Measurements from ENCODE around the gene SLC25A33.

DNA sequence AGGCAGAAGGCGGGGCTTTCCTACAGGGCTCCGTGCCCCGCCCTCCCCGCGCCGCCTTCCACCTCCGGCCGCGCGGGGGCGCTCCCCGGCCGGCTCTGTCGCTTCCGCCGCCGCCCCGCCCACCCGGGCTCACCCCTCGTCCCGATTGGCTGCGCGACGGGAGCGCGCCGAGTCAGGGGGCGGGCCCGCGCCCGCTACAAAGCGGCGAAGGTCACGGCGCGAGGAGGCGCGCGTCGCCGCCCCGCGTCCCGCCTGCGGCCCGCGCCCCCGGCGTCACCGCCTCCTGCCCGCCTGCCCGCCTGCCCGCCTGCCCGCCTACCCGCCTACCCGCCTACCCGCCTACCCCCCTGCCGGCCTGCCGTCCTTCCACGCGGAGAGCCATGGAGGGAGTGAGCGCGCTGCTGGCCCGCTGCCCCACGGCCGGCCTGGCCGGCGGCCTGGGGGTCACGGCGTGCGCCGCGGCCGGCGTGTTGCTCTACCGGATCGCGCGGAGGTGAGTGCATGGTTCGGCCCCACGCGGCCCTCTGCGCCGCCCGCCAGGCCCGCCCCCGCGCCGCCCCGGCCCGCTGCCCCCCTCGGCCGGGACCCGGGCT, 49.4 kb downstream of the SLC25A33 start, which contains the start of gene TMEM201:
- TF ChIP-seq, protein P1, sequence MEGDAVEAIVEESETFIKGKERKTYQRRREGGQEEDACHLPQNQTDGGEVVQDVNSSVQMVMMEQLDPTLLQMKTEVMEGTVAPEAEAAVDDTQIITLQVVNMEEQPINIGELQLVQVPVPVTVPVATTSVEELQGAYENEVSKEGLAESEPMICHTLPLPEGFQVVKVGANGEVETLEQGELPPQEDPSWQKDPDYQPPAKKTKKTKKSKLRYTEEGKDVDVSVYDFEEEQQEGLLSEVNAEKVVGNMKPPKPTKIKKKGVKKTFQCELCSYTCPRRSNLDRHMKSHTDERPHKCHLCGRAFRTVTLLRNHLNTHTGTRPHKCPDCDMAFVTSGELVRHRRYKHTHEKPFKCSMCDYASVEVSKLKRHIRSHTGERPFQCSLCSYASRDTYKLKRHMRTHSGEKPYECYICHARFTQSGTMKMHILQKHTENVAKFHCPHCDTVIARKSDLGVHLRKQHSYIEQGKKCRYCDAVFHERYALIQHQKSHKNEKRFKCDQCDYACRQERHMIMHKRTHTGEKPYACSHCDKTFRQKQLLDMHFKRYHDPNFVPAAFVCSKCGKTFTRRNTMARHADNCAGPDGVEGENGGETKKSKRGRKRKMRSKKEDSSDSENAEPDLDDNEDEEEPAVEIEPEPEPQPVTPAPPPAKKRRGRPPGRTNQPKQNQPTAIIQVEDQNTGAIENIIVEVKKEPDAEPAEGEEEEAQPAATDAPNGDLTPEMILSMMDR (conservative IDR thresholded peaks at IDR 0.05; ENCODE audit: low read depth, low read length) = peak; percentile 65
- TF ChIP-seq EZH2 (IDR thresholded peaks at IDR 0.05; ENCODE audit: borderline replicate concordance, low read depth, low read length, poor library complexity, severe bottlenecking) = no peak

All from A673 (cell line).